Activated naive CD4-positive, alpha-beta T cell treated with anti-CD3 and anti-CD28 coated beads, Interleukin-2, amount 50 U/mL, for 72 hours (primary cell): ENCODE measurements around the gene E2F1. TPM values are rescaled to one million over a fixed set of nuclear protein-coding genes. Genes with fewer than 3 reads are reported as not detected.
A peak's percentile ranks its signal among the peaks of the same experiment; 100 is the strongest.

Experiments
- ATAC-seq, 2 donors: fragments of 150-1000 bp; cut with Tn5 transposase; 2 replicates each; pipeline ENCODE4 v1.10.0; 2021; ENCODE audit warnings: mild to moderate bottlenecking in 2 of 2, moderate library complexity in 2 of 2
- DNase-seq, 2 donors: peaks; one replicate each; pipeline ENCODE4 v3.0.0; 2021 to 2022; ENCODE audit warnings: low spot score in 2 of 2
- H3K27ac Mint-ChIP-seq, 2 donors: one replicate each; pipeline ENCODE4 v1.8.0; 2022; ENCODE audit warnings: mild to moderate bottlenecking in 2 of 2, mixed read lengths in 2 of 2
- H3K36me3 Mint-ChIP-seq, 2 donors: one replicate each; pipeline ENCODE4 v1.8.0; 2022; ENCODE audit warnings: mixed read lengths in 2 of 2
- H3K9me3 Mint-ChIP-seq, 2 donors: one replicate each; pipeline ENCODE4 v1.8.0; 2022; ENCODE audit warnings: mixed read lengths in 2 of 2
- total RNA-seq, 2 donors: library from RNA; stranded (reverse); gene quantifications; one replicate each; pipeline ENCODE4 v1.2.3, GENCODE V29; 2022

E2F1 gene
- total RNA-seq, 2 donors from 2014 or later = 62.4 to 76.4 TPM

GRCh38 chr20:33669224-33669623 is 17.0 kb downstream of the E2F1 start:
- DNase-seq (no peak), ATAC-seq (no peak)
- no peaks in the 10 kb centered on the region for H3K9me3 Mint-ChIP-seq
- peaks cover 5 to 6% of the 10 kb centered on the region in 2 donors for H3K36me3 Mint-ChIP-seq
- H3K27ac Mint-ChIP-seq = peak overlapping the region in 1 of 2 donors; percentile 15

DNA sequence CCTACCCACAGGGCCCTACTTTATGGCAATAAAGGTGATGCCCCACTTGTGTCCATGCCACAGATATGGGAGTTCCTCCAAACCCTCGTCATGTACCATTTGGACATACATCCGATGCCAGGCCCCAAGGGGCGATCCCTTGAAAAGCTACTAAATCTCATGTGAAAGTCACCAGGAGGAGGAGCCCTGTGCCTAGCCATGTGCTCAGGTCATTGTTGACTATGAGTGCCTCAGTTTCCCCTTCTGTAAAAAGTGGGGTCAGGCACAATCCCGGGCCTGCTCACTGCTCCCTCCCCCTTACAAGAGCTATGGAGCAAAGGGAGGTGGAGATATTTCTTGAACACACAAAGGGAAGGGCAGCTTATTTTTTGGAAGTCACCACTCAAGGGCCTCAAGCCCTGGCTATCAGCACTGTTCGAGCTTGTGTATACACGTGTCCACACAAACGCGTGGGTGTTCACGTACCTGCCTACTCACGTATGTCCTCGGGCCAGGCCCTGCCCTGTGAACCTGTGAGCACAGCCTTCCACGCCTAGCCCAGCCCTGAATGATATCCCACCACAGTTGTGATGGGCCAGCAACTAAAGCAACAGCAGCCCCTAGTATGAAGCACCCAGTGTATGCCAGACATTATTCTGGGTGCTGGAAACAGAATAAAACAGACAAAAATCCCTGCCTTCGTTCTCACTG is 17.6 kb downstream of the E2F1 start:
- ATAC-seq (no peak), DNase-seq (no peak)
- Mint-ChIP-seq H3K27ac (peak overlapping the region in 1 of 2 donors; percentile 92), H3K36me3 (peaks cover 5 to 6% of the 10 kb centered on the region in 2 donors), H3K9me3 (no peaks in the 10 kb centered on the region)

- Mint-ChIP-seq H3K27ac (peak overlapping the region in 1 of 2 donors; percentile 92), H3K9me3 (no peaks in the 10 kb centered on the region), H3K36me3 (peaks cover 5 to 6% of the 10 kb centered on the region in 2 donors)
- DNase-seq (peak; percentile 85 to 87), ATAC-seq (peak; percentile 56 to 64)
These were observed 18.3 kb downstream of the E2F1 start for GRCh38 chr20:33667676-33668465.

DNA sequence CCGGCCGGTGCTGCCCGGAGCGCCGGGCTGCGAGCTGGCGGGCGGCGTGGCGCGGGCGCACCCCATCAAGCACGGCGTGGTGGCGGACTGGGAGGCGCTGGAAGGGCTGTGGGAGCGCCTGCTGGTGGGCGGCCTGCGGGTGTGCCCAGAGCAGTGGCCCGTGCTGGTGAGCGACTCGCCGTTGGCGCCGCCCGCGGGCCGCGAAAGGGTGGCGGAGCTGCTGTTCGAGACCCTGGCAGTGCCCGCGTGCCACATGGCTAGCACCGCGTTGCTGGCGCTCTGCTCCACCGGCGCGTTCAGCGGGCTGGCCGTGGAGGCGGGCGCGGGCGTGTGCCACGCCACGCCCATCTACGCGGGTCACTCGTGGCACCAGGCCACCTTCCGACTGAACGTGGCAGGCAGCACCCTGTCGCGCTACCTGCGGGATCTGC is 18.9 kb downstream of the E2F1 start:
- Mint-ChIP-seq H3K27ac (peak overlapping the region in 1 of 2 donors; percentile 92), H3K36me3 (peaks cover 5 to 6% of the 10 kb centered on the region in 2 donors), H3K9me3 (no peaks in the 10 kb centered on the region)
- ATAC-seq (peak; percentile 19 to 23), DNase-seq (peak; percentile 48 to 67)

- H3K36me3 Mint-ChIP-seq = peaks cover 5 to 6% of the 10 kb centered on the region in 2 donors
- DNase-seq (peak; percentile 83 to 88), ATAC-seq (peak; percentile 62 to 63)
- H3K27ac Mint-ChIP-seq = peak within 1 kb of the TSS; percentile 92 to 93
- no peaks in the 10 kb centered on the region for H3K9me3 Mint-ChIP-seq
These were observed 19.6 kb downstream of the E2F1 start, which contains the start of gene ACTL10 for GRCh38 chr20:33666293-33667244. ACTL10 (plus strand) TSS chr20:33666943; CDS start chr20:33667498, 555 bp downstream.

DNA sequence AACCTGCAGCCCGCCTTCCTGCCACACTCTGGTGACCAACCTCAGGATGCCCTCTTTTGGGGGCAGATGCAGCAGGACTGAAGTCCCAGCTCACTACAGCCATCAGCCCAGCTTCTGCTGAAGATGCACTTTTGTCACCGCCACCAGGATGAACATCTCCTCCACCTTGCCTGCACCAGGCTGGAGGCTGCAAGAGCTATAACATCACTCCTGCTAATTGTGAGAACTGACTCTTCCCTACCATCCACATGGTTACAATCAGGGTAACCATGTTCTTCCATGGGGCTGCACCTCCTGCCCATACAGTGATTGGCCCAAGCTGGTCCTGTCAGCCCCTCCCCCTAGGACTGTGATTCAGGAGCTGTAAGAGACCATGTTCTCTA is 21.4 kb downstream of the E2F1 start:
- H3K9me3 Mint-ChIP-seq = no peaks in the 10 kb centered on the region
- ATAC-seq (no peak), DNase-seq (no peak)
- H3K36me3 Mint-ChIP-seq = peaks cover 5 to 6% of the 10 kb centered on the region in 2 donors
- peak overlapping the region; percentile 81 for H3K27ac Mint-ChIP-seq

- ATAC-seq (no peak), DNase-seq (no peak)
- H3K27ac Mint-ChIP-seq = peak overlapping the region; percentile 81
- no peaks in the 10 kb centered on the region for H3K9me3 Mint-ChIP-seq
- H3K36me3 Mint-ChIP-seq = peaks cover 5 to 6% of the 10 kb centered on the region in 2 donors
These were observed 22.0 kb downstream of the E2F1 start for GRCh38 chr20:33664085-33664761.

- peak overlapping the region; percentile 81 to 88 for H3K27ac Mint-ChIP-seq
- peaks cover 5 to 6% of the 10 kb centered on the region in 2 donors for H3K36me3 Mint-ChIP-seq
- no peaks in the 10 kb centered on the region for H3K9me3 Mint-ChIP-seq
- peak; percentile 78 to 87 for DNase-seq
- peak; percentile 67 to 74 for ATAC-seq
These were observed 22.8 kb downstream of the E2F1 start for GRCh38 chr20:33663161-33664084.

DNA sequence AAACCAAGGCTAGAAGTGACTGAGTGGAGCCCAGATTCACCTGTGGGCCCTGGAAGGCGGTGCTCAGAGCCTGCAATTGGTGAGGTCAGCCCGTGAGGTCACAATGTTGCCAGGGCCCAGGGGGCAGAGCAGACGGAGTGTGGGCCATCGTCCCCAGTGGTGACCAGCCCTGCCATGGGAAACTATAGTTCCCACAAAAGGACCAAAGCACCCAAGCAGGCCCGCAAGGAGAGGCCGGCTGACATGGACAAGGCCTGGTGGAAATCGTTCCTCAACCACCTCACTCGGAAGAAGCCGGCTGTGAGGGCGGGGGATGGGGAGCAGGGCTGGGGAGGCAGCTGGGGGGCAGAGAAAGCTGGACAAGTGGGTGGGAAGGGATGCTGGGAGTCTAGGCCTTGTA is 24.0 kb downstream of the E2F1 start, which contains the start of gene C20orf144:
Gene C20orf144 (plus strand): TSS at position 156 of the 400 bp plus-strand sequence. CDS start 19 bp downstream, at position 175.
- no peak for ATAC-seq
- DNase-seq = no peak
- H3K36me3 Mint-ChIP-seq = peaks cover 5 to 6% of the 10 kb centered on the region in 2 donors
- H3K27ac Mint-ChIP-seq = peak within 1 kb of the TSS; percentile 81 to 88
- no peaks in the 10 kb centered on the region for H3K9me3 Mint-ChIP-seq

DNA sequence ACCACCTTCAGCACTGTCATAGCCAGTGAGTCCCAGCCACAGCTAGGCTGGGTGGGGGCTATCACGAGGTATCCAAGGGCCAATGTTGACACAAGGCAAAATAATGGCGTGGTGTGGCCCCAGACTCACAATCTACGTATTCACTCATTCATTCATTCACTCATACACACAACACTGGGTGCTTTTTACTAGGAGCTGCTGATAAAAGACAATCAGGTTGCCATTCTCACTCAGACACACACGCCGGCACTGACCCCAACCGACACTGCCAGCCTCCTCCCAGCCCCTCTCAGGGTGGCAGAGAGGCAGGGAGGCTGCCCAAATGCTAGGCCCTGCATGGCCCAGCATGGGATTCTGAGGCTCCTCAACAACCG is 25.5 kb downstream of the E2F1 start:
- H3K36me3 Mint-ChIP-seq = peaks cover 0 to 5% of the 10 kb centered on the region in 2 donors
- DNase-seq (no peak), ATAC-seq (no peak)
- H3K27ac Mint-ChIP-seq = no peak overlapping the region
- no peaks in the 10 kb centered on the region for H3K9me3 Mint-ChIP-seq

DNA sequence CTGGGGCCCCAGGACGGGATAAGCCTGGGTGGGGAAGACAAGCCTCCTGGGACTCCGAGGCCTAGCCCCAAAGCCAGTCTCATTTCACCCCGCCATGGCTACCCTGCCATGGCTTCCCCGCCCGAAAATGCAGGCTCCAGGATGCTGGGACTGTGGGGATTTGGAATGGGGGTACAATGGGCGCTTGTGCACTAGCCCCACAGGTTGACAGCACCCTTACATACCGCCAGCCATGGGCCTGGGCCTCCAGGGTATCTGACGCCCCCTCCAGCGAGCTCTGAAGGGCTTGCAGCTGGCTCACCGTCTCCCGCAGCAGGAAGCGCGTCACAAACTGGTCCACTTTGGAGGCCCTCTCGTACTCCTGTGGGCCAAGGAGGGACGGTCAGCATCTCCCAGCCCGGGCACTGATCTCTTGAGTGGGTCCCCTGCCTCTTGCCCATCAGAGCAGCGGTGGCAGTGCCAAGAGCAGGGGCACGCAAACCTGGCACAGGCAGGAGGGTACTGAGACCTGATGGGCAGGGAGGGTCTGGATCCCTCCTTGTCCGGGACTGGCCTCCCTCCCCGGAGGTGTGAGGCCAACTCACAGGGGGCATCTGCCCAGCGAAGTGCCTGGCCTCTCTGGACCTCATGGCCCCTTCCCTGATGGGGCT is 26.0 kb downstream of the E2F1 start:
- no peak overlapping the region for H3K27ac Mint-ChIP-seq
- DNase-seq (no peak), ATAC-seq (no peak)
- peaks cover 0 to 5% of the 10 kb centered on the region in 2 donors for H3K36me3 Mint-ChIP-seq
- H3K9me3 Mint-ChIP-seq = no peaks in the 10 kb centered on the region

- Mint-ChIP-seq H3K9me3 (no peaks in the 10 kb centered on the region), H3K27ac (no peak overlapping the region), H3K36me3 (peaks cover 0 to under 1% of the 10 kb centered on the region in 2 donors)
- DNase-seq (no peak), ATAC-seq (no peak)
These were observed 26.7 kb downstream of the E2F1 start for GRCh38 chr20:33659341-33660034.

GRCh38 chr20:33658929-33659328 is 27.3 kb downstream of the E2F1 start:
- ATAC-seq (no peak), DNase-seq (no peak)
- Mint-ChIP-seq H3K27ac (no peak overlapping the region), H3K9me3 (no peaks in the 10 kb centered on the region), H3K36me3 (no peaks in the 10 kb centered on the region)

GRCh38 chr20:33658510-33658909 is 27.7 kb downstream of the E2F1 start:
- DNase-seq (no peak), ATAC-seq (no peak)
- no peaks in the 10 kb centered on the region for H3K9me3 Mint-ChIP-seq
- H3K27ac Mint-ChIP-seq = no peak overlapping the region
- no peaks in the 10 kb centered on the region for H3K36me3 Mint-ChIP-seq
